GM21825 (cell line): ENCODE measurements around the gene BCLAF1.

Experiments used
- ATAC-seq: cut with Tn5 transposase; IDR thresholded peaks from one replicate; pipeline ENCODE4 v1.9.1; 2021; ENCODE audit warnings: mild to moderate bottlenecking, moderate library complexity; ENCODE audit not compliant: unreplicated experiment

Gene BCLAF1, protein sequence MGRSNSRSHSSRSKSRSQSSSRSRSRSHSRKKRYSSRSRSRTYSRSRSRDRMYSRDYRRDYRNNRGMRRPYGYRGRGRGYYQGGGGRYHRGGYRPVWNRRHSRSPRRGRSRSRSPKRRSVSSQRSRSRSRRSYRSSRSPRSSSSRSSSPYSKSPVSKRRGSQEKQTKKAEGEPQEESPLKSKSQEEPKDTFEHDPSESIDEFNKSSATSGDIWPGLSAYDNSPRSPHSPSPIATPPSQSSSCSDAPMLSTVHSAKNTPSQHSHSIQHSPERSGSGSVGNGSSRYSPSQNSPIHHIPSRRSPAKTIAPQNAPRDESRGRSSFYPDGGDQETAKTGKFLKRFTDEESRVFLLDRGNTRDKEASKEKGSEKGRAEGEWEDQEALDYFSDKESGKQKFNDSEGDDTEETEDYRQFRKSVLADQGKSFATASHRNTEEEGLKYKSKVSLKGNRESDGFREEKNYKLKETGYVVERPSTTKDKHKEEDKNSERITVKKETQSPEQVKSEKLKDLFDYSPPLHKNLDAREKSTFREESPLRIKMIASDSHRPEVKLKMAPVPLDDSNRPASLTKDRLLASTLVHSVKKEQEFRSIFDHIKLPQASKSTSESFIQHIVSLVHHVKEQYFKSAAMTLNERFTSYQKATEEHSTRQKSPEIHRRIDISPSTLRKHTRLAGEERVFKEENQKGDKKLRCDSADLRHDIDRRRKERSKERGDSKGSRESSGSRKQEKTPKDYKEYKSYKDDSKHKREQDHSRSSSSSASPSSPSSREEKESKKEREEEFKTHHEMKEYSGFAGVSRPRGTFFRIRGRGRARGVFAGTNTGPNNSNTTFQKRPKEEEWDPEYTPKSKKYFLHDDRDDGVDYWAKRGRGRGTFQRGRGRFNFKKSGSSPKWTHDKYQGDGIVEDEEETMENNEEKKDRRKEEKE

DNA sequence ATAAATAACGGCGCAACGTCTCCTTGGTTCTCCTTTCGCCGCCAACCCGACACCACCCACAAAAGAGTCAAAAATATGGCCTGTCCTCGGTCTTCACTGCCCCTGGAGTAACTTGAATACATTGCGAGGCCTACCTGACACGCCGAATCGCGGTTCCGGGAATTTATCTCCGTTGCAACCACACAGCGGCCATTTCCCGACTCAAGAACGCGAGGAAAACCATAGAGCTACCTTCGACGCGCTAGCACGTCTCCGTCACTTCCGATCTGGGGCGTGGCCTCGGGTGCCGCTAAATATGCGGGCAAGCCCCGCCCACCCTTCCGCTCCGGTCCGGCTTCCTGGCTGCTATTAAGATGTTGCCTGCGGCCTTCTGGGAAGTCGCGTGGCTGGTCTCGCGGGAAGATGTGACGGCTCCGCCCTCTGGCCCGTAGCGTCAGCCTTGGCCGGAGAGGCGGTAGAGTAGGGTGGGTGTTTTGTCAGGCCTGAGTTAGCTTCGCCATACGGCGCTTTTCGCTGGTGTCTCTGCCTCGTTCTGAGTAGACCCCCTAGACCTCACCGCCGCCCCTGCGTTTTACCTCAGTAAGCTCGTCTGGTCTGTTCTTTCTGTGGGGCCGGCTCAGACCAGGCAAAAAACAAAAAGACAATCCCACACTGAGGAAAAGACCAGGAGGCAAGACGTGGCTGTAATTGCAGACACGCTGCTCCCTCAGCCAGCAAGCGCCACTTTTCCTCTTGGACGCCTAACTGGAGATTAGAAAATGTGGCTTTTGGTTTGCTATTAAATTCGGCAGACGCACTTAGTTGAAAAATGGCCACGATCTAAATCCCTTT is at the start of gene BCLAF1:
Gene BCLAF1 (minus strand): TSS at position 268 of the 831 bp plus-strand sequence. CDS start 9,980 bp downstream, outside the sequence.
- peak; percentile 94 for ATAC-seq

DNA sequence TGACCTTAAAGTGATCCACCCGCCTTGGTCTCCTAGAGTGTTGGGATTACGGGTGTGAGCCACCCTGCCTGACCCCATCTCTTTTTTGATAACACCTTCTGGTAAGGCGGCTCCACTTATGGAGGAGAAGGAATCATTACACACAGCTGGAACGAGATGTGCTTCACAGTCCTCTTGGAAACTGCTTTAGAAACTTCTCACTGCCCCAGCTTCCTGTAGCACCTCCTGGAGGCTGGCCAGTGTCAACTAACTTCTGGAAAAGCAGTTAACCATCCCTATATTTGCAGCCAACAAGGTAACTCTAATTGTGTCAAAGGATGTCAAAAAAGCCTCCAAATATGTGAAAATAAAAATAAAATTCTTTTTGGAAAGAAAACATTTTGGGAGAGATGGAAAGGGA is 48.8 kb upstream of the BCLAF1 start:
- ATAC-seq, result no peak

DNA sequence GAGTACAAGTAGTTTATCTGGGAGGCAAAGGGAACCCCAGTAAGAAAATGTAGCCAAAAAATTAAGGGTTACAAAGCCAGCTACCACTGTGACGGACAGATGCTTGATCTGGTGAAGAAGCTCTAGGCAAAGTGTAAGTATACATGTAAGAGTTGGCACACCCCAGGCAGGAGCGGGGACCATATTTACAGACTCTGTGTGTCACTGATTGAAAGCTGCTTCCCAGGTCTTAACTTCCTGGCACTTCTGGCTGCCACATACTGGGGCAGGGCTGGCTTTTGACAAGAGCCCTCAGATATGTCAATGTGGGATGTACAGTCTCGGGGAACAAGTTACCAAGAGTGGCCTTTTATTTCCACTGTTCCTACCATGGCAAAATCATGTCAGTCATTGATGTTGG is 48.0 kb upstream of the BCLAF1 start:
- no peak for ATAC-seq

GRCh38 chr6:136337121-136337520 is 47.5 kb upstream of the BCLAF1 start:
- ATAC-seq, result no peak

GRCh38 chr6:136335736-136336363 is 46.2 kb upstream of the BCLAF1 start:
- ATAC-seq, result no peak

DNA sequence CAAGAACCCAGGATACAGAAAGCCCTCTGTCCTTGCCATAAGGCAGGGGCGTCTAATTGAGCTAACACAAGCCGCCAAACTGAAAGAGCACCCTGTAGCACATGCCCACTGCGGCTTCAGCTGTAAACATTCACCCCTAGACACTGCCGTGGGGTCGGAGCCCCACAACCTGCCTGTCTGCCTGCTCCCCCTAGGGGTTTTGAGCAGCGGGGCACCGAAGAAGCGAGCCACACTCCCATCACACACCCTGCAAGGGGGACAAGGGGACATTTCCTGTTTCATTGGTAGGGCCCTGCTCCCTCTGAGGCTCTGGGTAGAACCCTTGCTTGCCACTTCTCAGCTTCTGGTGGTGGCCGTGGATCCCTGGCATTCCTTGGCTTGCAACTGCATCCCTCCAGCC is 45.2 kb upstream of the BCLAF1 start:
- no peak for ATAC-seq

DNA sequence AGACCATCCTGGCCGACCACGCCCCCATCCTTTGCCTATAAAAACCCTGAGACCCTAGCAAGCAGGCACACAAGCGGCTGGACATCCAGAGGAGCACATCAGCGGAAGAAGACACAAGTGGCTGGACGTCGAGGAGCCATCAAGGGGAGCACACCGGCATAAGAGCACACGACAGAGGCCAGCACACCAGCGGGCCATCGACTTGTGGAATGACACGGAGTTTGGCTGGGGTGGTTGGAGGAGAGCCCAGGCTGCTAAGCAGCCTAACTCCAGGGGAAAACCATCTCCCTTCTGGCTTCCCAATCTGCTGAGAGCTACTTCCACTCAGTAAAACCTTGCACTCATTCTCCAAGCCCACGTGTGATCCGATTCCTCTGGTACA is 44.8 kb upstream of the BCLAF1 start:
- ATAC-seq, result no peak

- ATAC-seq, result no peak
These were observed 44.3 kb upstream of the BCLAF1 start for GRCh38 chr6:136333824-136334464.

GRCh38 chr6:136331461-136331860 is 41.8 kb upstream of the BCLAF1 start:
- ATAC-seq, result no peak

GRCh38 chr6:136330634-136331033 is 41.0 kb upstream of the BCLAF1 start:
- ATAC-seq, result no peak

- no peak for ATAC-seq
These were observed 36.5 kb upstream of the BCLAF1 start for GRCh38 chr6:136326038-136326553.

GRCh38 chr6:136324686-136325380 is 35.2 kb upstream of the BCLAF1 start:
- no peak for ATAC-seq

DNA sequence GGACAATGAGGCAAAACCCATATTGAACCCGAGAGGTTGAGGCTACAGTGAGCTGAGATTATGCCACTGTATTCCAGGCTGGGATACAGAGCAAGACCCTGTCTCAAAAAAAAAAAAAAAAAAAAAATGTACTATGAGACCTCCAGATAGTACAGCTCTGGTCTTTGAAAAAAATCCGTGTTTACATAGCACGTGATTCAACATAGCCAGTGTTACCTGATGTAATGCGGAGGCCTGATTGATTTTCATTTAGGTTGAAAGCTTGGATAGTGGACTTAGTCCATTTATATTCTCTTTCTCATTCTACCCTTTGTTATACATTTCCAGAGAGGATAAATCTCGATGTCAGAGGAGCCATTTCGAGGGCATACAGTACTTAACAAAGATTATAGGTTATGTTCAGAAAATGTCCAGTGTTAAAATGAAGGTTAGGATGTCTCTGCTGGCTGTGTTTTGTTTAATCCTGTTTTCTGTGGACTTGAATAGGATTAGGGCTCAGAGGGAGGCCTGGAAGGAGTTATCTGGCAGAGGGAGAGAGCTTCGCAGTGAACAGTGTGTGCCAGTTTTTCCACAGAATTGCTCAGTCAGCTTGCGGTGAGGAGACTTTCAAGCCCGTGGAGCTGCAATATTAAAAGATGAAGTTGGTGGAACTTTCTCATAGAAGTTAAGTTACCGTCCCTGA is 33.9 kb upstream of the BCLAF1 start:
- ATAC-seq, result no peak

GRCh38 chr6:136319732-136320131 is 30.1 kb upstream of the BCLAF1 start:
- no peak for ATAC-seq

- no peak for ATAC-seq
These were observed 29.0 kb upstream of the BCLAF1 start for GRCh38 chr6:136318676-136319075.

DNA sequence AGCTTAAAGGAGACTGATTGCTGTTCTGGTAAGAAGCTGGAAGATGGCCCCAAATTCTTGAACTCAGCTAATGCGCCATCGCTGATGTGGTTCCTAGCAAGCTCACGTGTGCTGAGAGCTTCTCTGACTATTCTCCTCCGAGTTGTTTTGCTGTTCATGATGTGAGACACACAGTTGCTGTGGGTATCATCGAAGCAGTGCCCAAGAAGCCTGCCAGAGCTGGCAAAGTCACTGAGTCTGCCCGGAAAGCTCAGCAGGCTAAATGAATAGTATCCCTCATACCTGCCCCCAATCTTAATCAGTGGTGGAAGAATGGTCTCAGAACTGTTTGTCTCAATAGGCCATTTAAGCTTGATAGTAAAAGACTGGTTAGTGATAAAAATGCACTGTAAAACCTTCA is 28.3 kb upstream of the BCLAF1 start:
- no peak for ATAC-seq

DNA sequence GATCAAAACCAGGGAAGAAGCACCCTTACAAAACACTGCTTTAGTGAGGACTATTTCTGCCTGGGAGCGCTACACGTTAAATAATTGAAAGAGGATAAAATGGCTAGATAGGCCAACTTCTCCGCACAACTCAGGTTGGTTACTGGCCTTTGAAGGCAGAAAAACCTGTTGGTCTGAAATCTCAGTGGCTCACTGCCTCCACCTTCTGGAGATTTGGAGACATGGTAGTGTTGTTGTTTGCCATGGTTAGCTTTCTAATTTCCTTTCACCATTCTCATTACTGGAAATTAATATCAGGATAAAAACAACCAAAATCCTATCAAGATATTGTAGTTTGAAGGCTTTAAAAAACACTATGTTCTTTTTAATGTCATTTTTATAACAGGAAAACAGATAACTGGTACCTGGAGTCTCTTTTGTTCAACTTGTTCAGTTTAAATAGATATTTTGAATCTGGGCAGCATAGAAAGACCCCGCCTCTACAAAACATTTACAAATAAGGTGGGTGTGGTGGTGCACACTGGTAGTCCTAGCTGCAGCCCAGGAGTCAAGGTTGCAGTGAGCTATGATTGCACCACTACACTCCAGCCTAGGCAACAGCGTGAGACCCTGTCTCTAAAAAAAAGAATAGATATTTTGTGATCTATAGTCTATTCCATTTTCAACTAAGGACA is 27.5 kb upstream of the BCLAF1 start:
- ATAC-seq, result peak; percentile 72

DNA sequence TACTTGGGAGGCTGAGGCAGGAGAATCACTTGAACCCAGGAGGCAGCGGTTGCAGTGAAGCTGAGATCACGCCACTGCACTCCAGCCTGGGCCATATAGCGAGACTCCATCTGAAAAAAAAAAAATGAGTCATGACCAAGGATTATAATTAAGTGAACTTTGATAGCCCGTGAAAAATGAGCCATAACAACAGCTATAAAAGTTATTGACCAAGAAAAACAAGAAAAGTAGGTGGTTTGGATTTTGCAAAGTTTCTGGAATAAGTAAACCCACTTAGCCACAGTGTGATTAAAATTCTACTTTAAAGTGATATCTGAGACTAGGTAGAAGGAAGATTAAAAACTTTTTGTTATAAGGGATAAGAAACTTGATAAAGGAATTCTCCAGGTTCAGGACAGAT is 25.9 kb upstream of the BCLAF1 start:
- ATAC-seq, result no peak
